GM20000 (cell line): Measurements from ENCODE around the gene LCN12.

Experiments used
- DNase-seq: peaks from one replicate; pipeline ENCODE4 v3.0.0; 2012; ENCODE audit warnings: low spot score
- CTCF ChIP-seq: IDR thresholded peaks from 2 replicates; pipeline ENCODE4 v1.5.1; 2012; ENCODE audit warnings: mild to moderate bottlenecking, control low read depth; ENCODE audit errors: extremely low read depth, missing control alignments

LCN12 gene

DNA sequence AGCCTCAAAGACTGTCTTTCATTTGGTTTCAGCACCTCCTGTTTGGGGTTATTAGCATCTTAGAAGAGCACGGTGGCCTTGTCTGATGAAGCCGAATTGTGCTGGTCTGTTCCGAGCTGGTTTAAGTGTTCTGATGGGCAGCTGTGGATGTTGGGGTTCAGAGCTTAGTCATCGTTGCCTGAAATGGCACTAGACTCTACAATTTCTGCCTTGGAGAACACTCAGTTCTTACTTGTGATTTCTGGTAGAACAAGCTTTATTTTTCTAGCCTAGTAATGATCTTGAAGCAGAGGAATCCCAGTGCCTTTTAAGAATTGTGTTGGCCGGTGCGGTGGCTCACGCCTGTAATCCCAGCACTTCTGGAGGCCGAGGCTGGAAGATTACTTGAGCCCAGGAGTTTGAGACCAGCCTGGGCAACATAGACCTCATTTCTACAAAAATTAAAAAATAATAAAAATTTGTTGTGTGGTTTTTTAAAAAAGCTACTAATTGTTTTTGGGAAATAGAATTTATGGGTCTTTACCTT lies 15.4 kb upstream of the LCN12 start:
- DNase-seq = no peak
- no peak for TF ChIP-seq CTCF

DNA sequence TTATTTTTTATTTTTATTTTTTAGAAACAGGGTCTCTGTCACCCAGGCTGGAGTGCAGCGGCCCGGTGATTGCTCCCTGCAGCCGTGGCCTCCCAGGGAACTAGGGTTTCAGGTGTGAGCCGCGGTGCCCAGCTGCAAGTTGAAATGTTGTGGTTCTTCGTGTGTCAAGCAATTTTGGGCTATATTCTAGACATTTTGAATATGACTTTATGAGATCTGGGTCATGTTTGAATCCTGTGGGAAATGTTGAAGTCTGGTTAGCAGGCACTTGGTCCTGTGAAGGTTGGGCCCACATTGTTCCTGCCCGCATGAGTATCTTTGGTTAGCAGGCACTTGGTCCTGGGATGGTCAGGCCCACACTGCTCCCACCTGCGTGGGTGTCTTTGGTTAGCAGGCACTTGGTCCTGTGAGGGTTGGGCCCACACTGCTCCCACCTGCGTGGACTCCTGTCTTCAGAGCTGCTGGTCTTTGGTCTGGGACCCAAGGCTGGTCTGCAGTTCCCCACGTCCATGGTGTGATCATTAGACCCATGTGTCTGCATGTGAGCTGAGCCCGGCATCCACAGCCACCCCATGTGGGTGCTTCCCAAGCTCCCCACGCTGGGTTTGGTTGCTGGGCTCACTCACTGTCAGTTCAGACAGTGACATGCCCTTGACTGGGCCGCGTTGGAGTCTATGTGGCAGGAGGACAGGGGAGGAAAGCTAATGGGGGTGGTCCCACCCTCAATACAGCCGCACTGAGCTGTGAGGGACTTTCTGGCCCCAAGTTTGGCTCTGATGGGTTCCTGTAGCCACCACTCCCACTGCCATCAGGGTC lies 14.7 kb upstream of the LCN12 start:
- TF ChIP-seq CTCF = no peak
- no peak for DNase-seq

DNA sequence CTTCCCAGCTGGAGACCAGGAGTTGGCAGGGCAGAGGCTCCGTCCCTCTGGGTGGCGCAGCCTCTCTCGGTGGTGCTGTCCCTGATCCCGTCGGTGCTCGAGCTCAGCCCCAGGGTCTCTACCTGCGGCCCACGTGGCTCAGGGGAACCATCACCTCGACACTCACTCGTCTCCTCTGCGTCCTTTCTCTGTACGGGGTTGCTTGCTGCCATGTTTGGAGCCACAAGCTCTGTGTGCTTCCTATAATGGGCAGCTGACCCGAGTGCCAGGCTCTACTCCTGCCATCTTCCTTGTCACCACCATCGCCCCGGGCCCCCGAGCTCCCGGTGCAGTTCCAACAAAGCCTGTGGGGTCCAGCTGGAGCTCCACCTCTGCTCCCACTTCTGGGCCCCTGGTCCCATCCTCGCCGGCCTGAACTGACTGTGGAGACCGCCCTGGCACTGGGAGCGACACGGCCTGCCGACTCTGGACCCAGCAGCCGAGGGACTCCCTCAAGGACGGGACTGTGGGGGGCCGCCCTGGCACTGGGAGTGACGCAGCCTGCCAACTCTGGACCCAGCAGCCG lies 12.6 kb upstream of the LCN12 start:
- DNase-seq = no peak
- TF ChIP-seq CTCF = no peak

DNA sequence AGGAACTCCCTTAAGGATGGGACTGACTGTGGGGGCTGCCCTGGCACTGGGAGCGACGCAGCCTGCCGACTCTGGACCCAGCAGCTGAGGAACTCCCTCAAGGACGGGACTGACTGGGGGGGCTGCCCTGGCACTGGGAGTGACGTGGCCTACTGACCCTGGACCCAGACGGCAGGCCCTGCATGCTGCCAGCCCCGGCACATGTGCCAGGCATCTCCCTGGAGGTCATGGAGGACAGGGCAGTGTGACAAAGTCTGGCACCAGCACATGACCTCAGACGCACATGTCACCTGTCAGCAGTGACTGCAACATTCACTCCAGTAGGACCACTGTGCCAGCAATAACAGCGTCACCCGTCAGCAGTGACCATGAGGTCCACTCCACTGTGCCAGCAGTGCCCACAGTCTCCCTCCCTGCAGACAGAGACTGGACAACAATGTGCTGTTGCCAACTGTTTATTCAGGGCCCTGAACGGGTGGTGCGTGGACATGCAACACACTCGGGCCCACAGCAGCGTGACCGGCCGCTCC lies 12.0 kb upstream of the LCN12 start:
- TF ChIP-seq CTCF = no peak
- no peak for DNase-seq

DNA sequence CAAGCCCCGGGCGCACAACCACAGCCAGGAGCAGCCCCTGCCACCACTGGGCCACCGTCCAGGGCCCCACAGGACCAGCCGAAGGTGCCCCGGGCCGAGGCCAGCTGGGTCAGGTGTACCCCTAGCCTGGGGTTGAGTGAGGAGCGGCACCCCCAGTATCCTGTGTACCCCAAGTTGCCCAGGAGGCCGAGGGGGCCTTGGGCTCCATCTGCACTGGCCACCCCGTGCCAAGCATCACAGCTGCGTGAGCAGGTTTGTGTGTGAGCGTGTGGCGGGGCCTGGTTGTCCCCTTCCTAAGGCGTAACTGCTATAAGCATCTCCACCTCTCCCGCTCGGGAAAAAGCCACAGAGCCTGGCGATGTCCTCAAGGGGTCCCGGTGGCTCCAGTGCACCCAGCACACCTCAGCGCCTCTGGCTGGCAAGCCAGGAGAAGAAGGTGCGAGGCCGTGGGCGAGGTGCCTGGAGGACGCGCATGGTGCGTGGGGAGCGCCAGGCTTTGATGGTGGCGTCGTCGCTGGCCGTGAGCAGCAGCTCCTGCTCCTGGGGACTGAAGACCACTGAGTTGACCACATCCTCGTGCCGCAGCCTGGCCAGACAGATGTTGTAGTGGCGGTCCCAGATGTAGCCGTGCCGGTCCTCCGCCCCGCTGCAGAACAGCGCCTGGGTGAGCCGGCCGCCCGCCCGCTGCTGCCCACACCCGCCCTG lies 11.4 kb upstream of the LCN12 start:
- TF ChIP-seq CTCF = no peak
- DNase-seq = no peak

DNA sequence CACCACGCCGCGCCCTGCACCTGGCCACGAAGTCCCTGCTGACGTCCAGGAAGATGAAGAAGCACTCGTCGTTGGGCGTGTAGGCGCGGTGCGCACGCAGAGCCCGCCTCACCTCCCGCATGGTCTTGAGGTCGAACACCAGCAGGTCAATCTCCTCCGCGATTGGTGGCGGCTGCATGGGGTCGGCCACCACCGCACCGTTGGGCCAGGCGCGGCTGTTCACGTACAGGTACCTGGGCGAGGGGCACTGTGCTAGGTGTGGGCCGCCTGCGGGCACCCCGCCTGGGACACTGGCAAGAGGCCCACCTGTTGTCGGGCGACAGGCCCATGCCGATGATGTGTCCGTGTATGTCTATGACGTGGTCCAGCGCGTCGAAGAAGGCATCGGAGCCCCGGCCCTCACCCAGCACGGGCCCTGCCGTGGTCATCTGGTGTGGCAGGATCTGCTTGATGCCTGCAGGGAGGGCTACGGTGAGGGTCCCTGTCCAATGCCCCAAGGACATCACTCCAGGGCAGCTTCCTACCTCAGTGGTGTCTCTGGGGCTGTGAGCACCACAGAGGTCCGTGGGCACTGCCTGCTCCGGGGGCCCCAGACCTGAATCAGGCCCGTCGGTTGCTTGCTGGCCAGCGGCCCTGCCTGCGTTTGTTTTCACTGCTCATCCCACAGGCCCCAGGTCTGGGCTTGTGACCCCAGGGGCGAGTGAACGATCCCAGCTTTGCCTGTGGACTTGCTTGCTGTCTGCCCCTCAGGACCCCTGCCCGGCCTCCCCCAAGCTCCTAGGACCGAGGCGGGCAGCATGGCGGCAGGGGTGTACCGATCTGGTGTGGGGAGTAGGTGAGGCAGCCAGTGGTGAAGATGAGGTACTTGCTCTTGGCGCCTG lies 10.6 kb upstream of the LCN12 start:
- DNase-seq = no peak
- no peak for TF ChIP-seq CTCF
